Measurements from ENCODE around the gene ADAMTS19.
"Not testable (repeated sequence)": the region's sequence is repeated elsewhere in the genome, so short reads cannot be mapped to it uniquely, and the experiment has no call there.

Gene ADAMTS19

GRCh38 chr5:129474544-129474943 lies 14.4 kb downstream of the ADAMTS19 start:
- no peak for DNase-seq

DNA sequence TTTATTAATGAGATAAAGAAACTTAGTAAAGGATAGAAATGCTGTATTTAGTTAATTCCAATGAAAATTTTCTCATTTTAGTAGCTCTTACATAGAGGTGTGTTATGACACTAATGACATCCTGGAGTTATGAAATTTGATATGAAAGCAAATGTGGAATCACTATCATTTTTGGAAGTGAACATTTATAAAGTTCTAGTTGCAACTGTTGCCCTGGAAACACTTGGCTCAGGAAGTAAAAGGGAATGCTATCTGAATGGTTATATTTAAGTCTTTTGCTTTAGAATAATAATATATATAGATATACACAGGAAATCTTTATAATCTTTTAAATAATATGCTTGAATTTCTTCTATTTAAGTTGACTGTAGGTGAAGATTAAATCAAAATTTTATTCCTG lies 16.7 kb downstream of the ADAMTS19 start:
- no peak for DNase-seq

DNA sequence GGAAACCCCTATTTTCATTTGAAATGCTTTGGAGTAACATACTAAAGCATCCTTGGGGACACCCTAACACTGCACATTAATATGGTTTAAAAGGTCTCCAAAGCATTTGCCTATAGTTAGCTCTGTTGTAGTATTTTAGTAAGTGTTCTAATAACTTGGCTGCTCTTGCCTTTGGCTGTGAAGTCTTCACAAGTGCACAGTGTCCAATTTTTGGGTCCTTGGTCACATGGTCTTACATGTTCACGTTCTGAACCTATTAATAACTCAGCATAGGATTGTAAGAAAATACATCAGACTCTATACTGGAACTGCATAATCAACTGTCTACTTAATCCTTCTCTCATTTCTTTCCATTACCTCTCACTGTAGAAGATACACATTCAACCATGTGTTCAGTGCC lies 17.4 kb downstream of the ADAMTS19 start:
- DNase-seq = no peak

- no peak for DNase-seq
These were observed 21.1 kb downstream of the ADAMTS19 start for GRCh38 chr5:129481161-129481560.

DNA sequence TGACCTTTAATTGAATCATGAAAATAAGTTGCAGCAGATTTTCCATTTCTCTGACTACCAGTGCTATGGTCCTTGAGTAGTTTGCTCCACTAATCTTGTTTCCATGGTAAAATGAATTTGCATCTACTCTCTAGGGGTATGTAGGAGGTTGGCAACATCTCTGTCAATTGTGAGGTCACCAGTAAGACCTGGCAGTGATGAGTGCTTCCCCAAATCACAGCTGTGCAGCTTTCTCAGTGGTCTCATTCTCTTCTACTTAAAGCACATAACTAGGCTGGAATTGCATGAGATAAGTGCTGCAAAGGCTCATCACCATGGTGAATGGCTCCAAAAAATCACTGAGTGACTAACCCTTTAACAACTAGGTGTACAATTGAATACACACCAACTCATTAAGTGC lies 36.3 kb downstream of the ADAMTS19 start:
- no peak for DNase-seq

DNA sequence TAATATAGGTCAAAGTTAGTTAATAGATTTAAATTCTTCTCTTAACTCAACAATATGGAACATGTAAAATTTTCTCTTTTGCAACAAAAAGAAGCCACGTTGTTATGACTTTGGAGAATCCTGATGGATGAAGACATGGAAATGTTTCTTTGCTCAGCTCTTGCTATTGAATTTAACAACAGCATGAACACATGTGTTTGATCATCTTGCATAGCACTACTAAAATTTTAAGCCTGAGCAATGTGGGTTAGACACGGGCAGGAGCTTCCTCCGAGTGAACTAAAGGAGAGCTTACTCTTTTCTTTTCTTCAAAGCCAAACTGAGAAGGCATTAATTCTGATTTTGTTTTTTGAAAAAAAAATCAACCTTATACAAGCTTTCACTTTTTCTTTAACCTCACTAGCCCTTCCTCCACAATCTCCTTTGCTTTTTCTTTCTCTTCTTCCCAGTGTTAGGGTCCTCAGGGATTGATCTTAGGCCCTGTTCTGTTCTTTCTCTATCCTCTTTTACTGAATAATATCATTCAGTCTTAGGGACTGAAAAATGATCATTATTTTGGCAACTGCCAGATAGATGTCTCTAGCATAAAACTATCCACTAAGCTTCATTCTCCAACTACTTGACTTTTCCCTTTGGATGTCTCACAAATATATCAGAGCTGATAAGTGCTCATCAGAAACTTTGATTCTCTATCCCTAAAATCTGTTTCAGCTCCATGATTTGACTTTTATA lies 36.9 kb downstream of the ADAMTS19 start:
- no peak for DNase-seq

DNA sequence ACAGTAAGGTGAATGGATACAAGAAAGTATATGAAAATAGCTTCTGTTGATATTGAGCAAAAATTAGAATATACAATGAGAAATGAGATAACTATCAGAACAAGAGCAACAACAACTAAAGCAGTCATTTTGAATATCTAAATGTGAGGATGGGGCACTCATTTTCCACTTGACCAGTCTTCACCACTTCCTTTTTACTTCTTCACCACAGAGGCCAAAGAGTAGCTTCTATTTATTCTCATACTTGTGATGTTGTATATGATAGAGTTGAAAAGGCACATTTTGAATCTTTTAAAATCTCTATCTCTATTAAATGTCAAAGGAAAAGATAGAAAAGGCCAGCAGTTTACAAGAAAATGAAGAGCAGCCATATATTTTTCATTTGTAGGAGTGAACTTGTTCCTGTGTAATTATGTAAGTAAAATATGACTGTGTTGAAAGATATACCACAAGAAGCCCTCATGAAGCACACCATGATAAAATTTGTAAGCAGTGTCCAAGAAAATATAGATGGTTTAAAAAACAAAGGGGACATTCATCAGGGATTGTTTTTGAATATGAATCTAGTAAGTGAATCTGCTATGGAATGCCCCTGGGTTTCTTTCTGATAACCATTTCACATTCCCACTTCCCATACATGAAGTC lies 39.2 kb downstream of the ADAMTS19 start:
- no peak for DNase-seq

- DNase-seq = no peak
These were observed 40.0 kb downstream of the ADAMTS19 start for GRCh38 chr5:129500101-129500500.

GRCh38 chr5:129506086-129506485 lies 46.0 kb downstream of the ADAMTS19 start:
- DNase-seq = no peak

- DNase-seq = no peak
These were observed 46.9 kb downstream of the ADAMTS19 start for GRCh38 chr5:129506950-129507349.

DNA sequence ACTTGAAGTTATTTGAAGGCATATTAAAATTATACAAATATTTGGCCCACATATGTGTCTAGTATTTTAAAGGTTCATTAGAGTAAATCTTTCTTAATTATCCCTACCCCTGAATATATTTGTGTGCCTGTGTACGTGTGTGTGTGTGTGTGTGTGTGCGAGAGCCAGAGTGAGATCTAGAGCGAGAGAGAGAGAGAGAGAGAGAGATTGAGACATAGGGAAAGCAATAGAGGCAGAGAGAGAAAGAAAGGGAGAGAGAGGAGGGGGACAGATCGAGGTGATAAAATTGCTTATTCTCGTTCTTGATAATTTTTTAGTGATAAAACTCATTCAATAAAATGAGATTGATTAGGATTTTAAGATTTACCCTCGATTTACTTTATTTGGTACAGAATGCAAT lies 47.4 kb downstream of the ADAMTS19 start:
- DNase-seq = no peak

DNA sequence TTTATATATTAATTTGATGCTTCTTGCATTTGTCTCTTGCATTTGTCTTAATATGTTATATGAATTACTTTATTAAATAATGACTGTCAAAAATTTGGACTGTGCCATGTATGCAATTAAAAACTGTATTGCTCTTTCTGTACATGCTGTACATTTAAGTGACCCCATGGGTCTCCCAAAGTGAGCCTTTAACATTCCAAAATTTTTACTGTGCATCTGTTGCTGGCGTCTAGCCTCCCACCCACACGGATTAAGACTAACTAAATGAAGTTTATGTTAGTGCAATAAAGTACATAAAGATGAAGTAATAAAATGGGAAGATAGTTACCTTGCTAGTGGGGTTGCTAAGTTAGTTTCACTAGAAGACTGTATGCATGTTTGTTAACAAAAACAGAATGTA lies 48.5 kb downstream of the ADAMTS19 start:
- no peak for DNase-seq

- DNase-seq = no peak
These were observed 49.4 kb downstream of the ADAMTS19 start for GRCh38 chr5:129509363-129509975.

DNA sequence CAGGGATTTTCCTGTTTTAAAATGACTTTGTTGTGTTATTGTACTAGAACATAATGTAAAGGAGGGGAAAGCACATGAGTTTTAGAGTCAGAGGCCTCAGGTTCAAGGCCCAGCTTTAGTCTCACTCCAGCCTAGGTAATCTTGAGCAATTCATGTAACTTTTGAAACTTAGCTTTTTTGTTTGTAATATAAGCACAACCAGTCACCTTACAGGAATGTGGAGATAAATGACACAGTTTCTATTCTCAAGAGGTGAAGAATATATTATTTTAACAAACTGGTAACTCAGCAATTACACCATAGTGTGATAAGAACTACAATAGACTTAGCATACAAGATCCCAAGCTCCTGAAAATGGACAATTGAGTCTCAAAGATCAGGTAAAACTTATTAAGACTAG lies 51.2 kb downstream of the ADAMTS19 start:
- DNase-seq = no peak

DNA sequence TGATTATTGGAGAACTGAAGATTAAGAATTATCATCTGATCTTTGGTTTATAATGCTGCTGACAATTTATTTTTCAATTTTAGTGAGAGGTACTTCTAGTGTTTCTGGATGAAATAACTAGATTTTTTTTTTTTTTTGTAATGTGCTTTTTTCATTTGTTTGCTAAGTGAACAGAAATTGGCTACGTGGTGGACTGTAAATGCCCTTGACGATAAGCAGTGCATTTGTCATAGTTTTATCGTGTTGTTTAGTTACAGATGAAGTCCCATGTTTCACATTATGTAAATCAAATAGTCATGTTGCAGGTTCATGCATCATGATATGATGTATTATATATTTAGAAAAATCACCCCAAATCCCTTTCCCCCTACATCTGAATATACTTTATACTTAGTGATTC lies 81.0 kb downstream of the ADAMTS19 start:
- no peak for DNase-seq

DNA sequence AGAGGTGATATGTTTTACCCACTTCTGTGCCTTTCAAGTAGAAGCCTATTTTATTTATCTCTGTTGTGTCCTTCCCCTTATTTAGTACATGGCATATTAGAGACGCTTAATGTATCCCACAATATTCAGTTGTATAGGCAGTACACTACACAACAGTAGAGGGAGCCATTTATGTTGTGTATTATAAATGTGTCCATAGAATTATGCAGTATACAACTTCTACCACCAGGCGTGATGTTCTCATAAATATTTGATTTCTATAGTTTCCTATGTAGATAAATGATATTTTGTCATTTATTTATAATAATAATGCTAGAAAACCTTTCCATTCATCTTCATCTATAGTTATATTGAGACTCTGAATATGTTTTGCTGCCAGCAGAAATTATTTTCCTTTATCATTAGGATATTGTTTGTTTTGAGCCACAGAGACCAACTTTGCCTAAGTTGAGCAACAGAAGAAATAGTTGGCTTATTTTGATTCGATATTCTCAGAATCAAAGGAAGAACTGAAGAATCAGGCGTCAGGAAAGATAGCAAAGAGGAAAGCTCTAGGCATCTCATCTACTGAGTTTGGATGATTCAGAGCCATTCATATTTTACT lies 81.7 kb downstream of the ADAMTS19 start:
- DNase-seq = no peak

- no peak for DNase-seq
These were observed 87.0 kb downstream of the ADAMTS19 start for GRCh38 chr5:129547137-129547536.

- DNase-seq = no peak
These were observed 94.2 kb downstream of the ADAMTS19 start for GRCh38 chr5:129554134-129554904.

DNA sequence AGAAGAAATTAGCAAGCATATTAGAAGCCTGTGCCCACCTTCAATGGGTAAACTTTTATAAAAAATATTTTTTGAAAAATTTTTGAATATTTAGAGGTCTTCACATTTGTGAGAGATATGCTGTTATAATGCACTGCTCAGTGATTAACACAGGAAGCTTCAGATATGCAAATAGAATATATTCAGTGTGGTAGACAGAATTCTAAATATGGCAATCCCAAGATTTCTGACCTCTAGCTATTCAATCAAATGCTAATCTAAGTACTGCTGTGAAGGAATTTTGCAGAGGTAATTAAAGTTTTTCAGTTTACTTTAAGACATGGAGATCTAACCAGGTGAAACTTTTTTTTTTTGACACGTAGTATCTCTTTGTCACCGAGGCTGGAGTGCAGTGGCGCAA lies 103.5 kb downstream of the ADAMTS19 start:
- no peak for DNase-seq

- DNase-seq = no peak
These were observed 109.2 kb downstream of the ADAMTS19 start for GRCh38 chr5:129569295-129569694.

- no peak for DNase-seq
These were observed 112.0 kb downstream of the ADAMTS19 start for GRCh38 chr5:129572060-129572459.

- not testable (repeated sequence) for DNase-seq
These were observed 124.4 kb downstream of the ADAMTS19 start for GRCh38 chr5:129584496-129584895.

- DNase-seq = no peak
These were observed 131.5 kb downstream of the ADAMTS19 start for GRCh38 chr5:129591508-129592160.
